MM.1S (cell line): ENCODE measurements around the gene PTPRO.

Experiments
- DNase-seq: peaks from one replicate; pipeline ENCODE4 v3.0.0-alpha.2; 2015
- H2AFZ ChIP-seq: fragments of 300-600 bp; sonication (generic); 2 replicates; pipeline ENCODE4 v1.6.0; 2016; ENCODE audit warnings: antibody characterized with exemption, low read length
- H3F3A ChIP-seq: fragments of 300-600 bp; sonication (generic); 2 replicates; pipeline ENCODE4 v1.6.1; 2016; ENCODE audit warnings: mild to moderate bottlenecking, antibody characterized with exemption, low read length, moderate library complexity, mixed read lengths; ENCODE audit not compliant: insufficient read depth
- H3K27ac ChIP-seq: fragments of 300-600 bp; sonication (generic); 2 replicates; pipeline ENCODE4 v1.5.1; 2016; ENCODE audit warnings: mild to moderate bottlenecking, low read length
- H3K27me3 ChIP-seq: fragments of 300-600 bp; sonication (generic); replicated peaks from 2 replicates; pipeline ENCODE4 v1.6.0; 2016; ENCODE audit warnings: low read length; ENCODE audit not compliant: insufficient read depth
- H3K36me3 ChIP-seq: fragments of 300-600 bp; sonication (generic); replicated peaks from 2 replicates; pipeline ENCODE4 v1.6.1; 2016; ENCODE audit warnings: mild to moderate bottlenecking, low read length, mixed read lengths; ENCODE audit not compliant: insufficient read depth
- H3K4me1 ChIP-seq: fragments of 300-600 bp; sonication (generic); 2 replicates; pipeline ENCODE4 v1.6.1; 2016; ENCODE audit warnings: low read length, mixed read lengths
- H3K4me2 ChIP-seq: fragments of 300-600 bp; sonication (generic); 2 replicates; pipeline ENCODE4 v1.6.0; 2016; ENCODE audit warnings: low read depth, low read length
- H3K4me3 ChIP-seq: fragments of 300-600 bp; sonication (generic); 2 replicates; pipeline ENCODE4 v1.5.1; 2016; ENCODE audit warnings: low read length, mixed read lengths
- H3K79me2 ChIP-seq: fragments of 300-600 bp; sonication (generic); 2 replicates; pipeline ENCODE4 v1.6.1; 2016; ENCODE audit warnings: mixed run types, low read length, mixed read lengths
- H3K9ac ChIP-seq: fragments of 300-600 bp; sonication (generic); 2 replicates; pipeline ENCODE4 v1.6.1; 2016; ENCODE audit warnings: low read length, mixed read lengths
- H3K9me2 ChIP-seq: fragments of 300-600 bp; sonication (generic); replicated peaks from 2 replicates; pipeline ENCODE4 v1.6.1; 2016; ENCODE audit warnings: mild to moderate bottlenecking, low read length, mixed read lengths; ENCODE audit not compliant: insufficient read depth
- H3K9me3 ChIP-seq: fragments of 300-600 bp; sonication (generic); replicated peaks from 2 replicates; pipeline ENCODE4 v1.6.1; 2016; ENCODE audit warnings: mild to moderate bottlenecking, low read length, mixed read lengths; ENCODE audit not compliant: insufficient read depth
- H4K20me1 ChIP-seq: fragments of 300-600 bp; sonication (generic); 2 replicates; pipeline ENCODE4 v1.6.1; 2016; ENCODE audit warnings: mild to moderate bottlenecking, low read length, moderate library complexity, mixed read lengths; ENCODE audit not compliant: insufficient read depth
- EZH2 ChIP-seq: fragments of 300-600 bp; sonication (generic); optimal IDR thresholded peaks from 2 replicates; pipeline ENCODE3; 2017; ENCODE audit warnings: low read depth, mild to moderate bottlenecking, antibody characterized with exemption, low read length, mixed read lengths
- EZH2phosphoT487 ChIP-seq: fragments of 300-600 bp; sonication (generic); IDR thresholded peaks from 2 replicates; pipeline ENCODE4 v1.6.1; 2018; ENCODE audit warnings: antibody characterized with exemption, low read length
- TF ChIP-seq, protein P1 (sequence below): fragments of 300-600 bp; sonication (generic); IDR thresholded peaks from 2 replicates; pipeline ENCODE4 v1.5.1; 2016; ENCODE audit warnings: antibody characterized with exemption, low read length, mixed read lengths

Gene PTPRO

DNA sequence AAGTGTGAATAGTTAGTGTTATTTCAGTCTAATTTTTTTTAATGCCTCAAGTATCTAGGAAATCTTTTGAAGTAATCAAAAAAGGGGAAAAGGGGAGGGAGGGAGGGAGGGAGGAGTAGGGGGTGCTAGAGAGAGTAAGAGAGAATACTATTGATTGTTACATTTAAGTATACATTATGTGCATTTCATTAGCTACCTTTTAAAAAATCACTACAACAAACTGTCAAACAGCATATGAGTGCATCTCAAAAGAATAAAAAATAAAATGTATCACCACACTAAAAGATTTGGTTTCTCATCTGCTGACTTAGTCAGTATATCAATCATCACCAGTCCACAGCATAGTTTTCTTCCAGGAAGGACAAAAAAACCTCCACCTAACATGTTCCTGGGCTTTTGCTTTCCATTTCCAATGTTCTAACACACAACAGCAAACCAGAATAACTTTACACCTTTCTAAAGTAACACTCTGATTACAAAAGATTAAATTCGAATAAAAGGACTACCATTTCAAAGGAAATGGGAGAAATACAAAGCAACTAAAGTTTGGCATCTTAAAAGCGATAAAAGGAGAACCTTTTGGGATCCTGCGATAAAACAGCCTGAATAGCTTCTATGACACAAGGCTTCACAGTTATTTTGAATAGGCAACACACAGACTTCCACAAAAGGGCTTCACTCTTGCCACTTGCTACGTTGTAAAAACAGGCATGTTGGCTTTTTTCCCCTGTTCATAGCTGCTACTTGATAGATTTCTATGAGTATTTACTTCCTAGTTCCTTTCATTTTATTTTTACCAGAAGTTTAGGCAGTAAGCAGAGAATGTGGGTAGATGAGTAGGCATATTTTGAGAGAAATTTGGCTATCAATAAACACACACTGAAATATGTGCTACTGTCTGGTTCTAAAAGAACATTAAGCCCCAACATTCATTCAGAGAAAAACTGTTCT lies 306.0 kb downstream of the PTPRO start:
- H2AFZ ChIP-seq: no peak overlapping the region
- no peaks in the 10 kb centered on the region for H3K27me3 ChIP-seq
- TF ChIP-seq EZH2: no peak
- TF ChIP-seq EZH2phosphoT487: no peak
- TF ChIP-seq, protein P1, sequence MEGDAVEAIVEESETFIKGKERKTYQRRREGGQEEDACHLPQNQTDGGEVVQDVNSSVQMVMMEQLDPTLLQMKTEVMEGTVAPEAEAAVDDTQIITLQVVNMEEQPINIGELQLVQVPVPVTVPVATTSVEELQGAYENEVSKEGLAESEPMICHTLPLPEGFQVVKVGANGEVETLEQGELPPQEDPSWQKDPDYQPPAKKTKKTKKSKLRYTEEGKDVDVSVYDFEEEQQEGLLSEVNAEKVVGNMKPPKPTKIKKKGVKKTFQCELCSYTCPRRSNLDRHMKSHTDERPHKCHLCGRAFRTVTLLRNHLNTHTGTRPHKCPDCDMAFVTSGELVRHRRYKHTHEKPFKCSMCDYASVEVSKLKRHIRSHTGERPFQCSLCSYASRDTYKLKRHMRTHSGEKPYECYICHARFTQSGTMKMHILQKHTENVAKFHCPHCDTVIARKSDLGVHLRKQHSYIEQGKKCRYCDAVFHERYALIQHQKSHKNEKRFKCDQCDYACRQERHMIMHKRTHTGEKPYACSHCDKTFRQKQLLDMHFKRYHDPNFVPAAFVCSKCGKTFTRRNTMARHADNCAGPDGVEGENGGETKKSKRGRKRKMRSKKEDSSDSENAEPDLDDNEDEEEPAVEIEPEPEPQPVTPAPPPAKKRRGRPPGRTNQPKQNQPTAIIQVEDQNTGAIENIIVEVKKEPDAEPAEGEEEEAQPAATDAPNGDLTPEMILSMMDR: no peak
- no peak for DNase-seq
- H3K4me3 ChIP-seq: no peak overlapping the region
- no peak overlapping the region for H3K27ac ChIP-seq
- H3K36me3 ChIP-seq: no peaks in the 10 kb centered on the region
- no peaks in the 10 kb centered on the region for H3K9me2 ChIP-seq
- no peaks in the 10 kb centered on the region for H3K79me2 ChIP-seq
- H3K4me2 ChIP-seq: no peak overlapping the region
- H3F3A ChIP-seq: no peaks in the 10 kb centered on the region
- no peak overlapping the region for H3K9ac ChIP-seq
- no peaks in the 10 kb centered on the region for H3K9me3 ChIP-seq
- no peaks in the 10 kb centered on the region for H4K20me1 ChIP-seq
- H3K4me1 ChIP-seq: no peaks in the 10 kb centered on the region

DNA sequence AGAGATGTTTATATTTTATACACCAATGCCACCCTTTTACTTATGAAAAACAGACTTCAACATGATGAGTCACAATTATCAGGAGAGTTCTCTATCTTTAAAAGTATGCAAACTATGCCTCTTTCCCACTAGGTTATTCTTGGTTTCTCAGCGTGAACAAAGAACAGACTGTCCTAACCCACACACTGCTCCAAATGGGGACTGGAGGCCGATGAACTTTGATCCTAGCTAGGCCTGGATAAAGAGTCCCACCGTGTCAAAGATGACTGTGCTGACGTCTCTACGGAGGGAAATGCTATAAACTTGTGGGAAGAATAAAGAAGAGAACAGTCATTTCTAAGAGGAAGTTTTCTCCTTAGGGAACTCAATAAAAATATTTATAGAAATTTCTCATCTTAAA lies 306.8 kb downstream of the PTPRO start:
- no peak overlapping the region for H2AFZ ChIP-seq
- no peak overlapping the region for H3K4me3 ChIP-seq
- H3F3A ChIP-seq: no peaks in the 10 kb centered on the region
- H3K9me3 ChIP-seq: no peaks in the 10 kb centered on the region
- no peaks in the 10 kb centered on the region for H3K4me1 ChIP-seq
- H3K79me2 ChIP-seq: no peaks in the 10 kb centered on the region
- TF ChIP-seq EZH2phosphoT487 (no peak), EZH2 (no peak)
- TF ChIP-seq, protein P1: no peak
- no peak overlapping the region for H3K9ac ChIP-seq
- no peaks in the 10 kb centered on the region for H3K27me3 ChIP-seq
- no peaks in the 10 kb centered on the region for H3K36me3 ChIP-seq
- H4K20me1 ChIP-seq: no peaks in the 10 kb centered on the region
- H3K9me2 ChIP-seq: no peaks in the 10 kb centered on the region
- no peak overlapping the region for H3K27ac ChIP-seq
- no peak for DNase-seq
- no peak overlapping the region for H3K4me2 ChIP-seq

DNA sequence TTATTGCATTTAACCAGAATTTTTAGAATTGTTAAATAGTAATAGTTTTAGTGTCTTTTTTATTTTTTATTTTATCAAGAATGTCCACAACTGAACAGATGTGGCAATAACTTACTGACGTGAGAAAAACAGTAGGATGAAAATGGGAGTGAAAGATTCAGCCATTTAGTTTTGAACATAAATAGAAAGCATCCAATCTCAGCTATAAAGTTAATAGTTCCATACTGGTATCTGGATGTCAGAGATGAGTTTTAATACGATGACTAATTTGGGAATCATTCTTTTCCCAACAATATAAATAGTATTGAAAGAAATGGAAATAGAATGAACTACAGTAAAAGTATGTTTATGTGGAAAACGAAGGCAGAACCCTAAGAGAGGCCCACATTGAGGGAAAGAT lies 307.5 kb downstream of the PTPRO start:
- no peak overlapping the region for H2AFZ ChIP-seq
- H3K79me2 ChIP-seq: no peaks in the 10 kb centered on the region
- H3K9me3 ChIP-seq: no peaks in the 10 kb centered on the region
- no peak overlapping the region for H3K9ac ChIP-seq
- H3K36me3 ChIP-seq: no peaks in the 10 kb centered on the region
- H4K20me1 ChIP-seq: no peaks in the 10 kb centered on the region
- H3K27ac ChIP-seq: no peak overlapping the region
- no peak overlapping the region for H3K4me2 ChIP-seq
- H3K4me3 ChIP-seq: no peak overlapping the region
- TF ChIP-seq EZH2phosphoT487: no peak
- no peak for TF ChIP-seq EZH2
- TF ChIP-seq, protein P1: no peak
- no peak for DNase-seq
- H3K9me2 ChIP-seq: no peaks in the 10 kb centered on the region
- no peaks in the 10 kb centered on the region for H3K27me3 ChIP-seq
- H3F3A ChIP-seq: no peaks in the 10 kb centered on the region
- no peaks in the 10 kb centered on the region for H3K4me1 ChIP-seq
